Measurements from ENCODE around the gene UBXN11.

DNA sequence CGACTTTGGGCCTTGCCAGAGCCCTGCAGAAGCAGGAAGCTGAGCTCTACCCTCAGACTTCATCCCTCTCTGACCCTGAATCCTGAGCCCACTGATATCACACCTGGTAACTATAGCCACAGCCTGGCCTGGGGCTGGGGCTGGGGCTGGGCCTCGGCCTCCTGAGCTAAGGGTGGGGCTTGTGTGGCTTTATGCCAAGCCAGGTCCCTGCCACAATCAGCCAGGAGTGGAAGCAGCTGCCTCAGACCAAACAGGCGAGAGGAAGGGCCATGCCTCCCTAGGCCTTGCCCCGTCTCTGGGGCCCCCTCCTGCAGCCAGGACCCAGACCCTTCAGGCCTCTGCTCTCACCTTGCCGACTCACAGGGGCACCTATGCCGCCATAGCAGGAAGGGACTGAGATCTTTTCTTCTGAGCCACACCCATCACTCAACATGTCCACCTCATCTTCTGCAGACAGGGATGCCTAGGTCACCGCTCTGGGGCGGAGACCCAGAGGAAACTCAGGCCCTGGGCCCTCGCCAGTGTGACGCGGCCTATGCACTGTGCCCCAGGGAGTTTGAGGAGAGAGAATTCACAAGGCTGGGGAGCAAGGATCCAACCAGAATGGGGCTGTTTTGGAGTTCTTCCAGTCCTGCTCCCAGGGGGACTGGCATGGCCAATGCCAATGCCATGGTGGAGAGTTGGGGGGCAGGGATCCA lies 5.7 kb downstream of the UBXN11 start:
- TF ChIP-seq CTCF (IDR thresholded peaks at IDR 0.05) (no peak), POLR2A (IDR thresholded peaks at IDR 0.05) (no peak), POLR2AphosphoS5 (IDR thresholded peaks at IDR 0.05; ENCODE audit: insufficient read depth in 1 of 2, low read depth in 1 of 2) (no peak)
